Stimulated activated CD4-positive, alpha-beta T cell treated with anti-CD3 and anti-CD28 coated beads, Interleukin-1b, Interleukin-23, amount 100 ng/mL, for 48 hours (primary cell): Measurements from ENCODE around the gene EFS.
"Not testable (repeated sequence)": the region's sequence is repeated elsewhere in the genome, so short reads cannot be mapped to it uniquely, and the experiment has no call there.

Source experiments
- DNase-seq: peaks from one replicate; pipeline ENCODE4 v3.0.0-alpha.2; 2020

The EFS gene

DNA sequence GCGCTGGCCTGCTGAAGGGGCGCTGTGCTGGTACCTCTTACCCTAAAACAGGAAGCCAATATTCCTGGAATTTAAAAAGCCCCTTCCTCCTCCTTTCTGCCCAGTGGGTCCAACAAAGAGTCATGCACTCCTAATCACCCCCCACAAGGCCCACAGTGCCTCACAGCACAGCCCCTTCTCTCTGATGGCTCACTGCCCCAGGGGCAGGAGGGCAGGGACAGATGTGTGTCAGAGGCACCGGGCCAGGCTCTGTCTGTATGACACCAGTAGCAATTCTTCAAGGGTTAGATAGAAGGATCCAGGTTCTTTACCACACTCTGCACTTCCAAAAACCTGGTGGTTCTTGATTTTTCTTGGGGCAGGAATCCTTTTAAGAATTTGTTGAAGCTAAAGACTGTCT lies 34.2 kb upstream of the EFS start:
- DNase-seq, result no peak

GRCh38 chr14:23398348-23398747 lies 33.4 kb upstream of the EFS start:
- DNase-seq, result no peak

DNA sequence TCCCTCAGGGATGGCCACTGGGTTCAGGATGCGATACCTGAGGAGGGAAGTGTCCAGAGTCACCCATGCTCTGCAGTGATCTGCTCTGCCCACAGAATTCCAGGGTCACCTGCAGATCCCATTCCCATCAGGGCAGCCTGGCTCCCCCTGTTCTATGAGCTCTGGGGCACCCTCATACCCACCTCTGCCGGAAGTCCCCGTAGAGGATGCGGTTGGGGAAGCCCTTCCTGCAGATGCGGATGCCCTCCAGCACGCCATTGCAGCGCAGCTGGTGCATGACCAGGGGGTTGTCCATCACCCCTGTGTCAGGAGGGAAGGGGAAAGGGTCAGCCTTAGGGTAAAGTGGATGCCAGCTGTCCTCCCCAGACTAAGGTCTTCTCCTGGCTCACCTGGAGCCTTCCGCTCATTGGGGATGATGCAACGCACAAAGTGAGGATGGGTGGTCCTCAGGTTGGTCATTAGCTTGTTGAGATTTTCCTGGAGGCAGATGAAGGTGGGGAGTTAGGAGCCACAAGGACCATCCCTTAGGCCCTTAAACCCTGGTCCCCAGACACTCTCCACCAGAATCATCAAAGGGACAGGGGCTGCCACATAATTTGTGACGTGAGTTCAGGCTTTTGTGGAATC lies 31.9 kb upstream of the EFS start:
- DNase-seq, result no peak

- no peak for DNase-seq
Observed at GRCh38 chr14:23396126-23396525, 31.2 kb upstream of the EFS start.

DNA sequence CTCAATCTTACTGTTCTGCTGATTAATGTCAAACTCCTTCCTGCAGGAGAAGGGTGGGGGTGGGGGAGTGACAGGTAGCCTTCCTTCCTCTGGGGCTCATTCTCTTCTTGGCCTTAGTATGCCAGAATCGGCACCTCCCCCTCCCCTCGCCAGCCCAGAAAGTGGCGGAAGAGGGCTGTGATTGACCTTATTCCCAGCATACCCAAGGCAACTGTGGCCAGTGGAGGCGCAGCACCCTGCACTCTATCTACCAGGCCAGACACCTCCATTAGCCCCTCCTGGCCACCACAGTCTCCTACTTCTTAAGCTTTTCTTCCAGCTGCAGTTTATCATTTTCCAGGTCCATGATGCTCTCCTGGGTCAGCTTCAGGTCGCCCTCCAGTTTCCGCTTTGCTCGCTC lies 27.6 kb upstream of the EFS start:
- no peak for DNase-seq

GRCh38 chr14:23389871-23390270 lies 24.9 kb upstream of the EFS start:
- not testable (repeated sequence) for DNase-seq

DNA sequence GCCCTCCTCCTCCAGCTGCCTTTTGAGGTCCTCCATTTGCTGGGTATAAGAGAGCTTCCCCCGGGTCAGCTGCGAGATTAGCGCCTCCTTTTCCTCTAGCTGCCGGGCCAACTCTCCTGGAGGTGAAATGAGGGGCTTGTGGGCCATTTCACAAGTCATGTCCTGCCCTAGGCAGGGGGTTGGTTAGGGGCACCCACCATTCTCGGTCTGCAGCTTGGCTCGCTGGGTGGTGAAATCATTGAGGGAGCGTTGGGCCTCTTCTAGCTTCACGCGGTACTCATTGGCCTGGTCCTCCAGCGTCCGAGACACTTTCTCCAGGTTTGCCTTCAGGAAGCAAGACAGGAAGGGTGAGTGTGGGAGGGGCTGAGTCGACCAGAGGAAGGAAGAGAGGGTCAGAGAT lies 24.4 kb upstream of the EFS start:
- no peak for DNase-seq

DNA sequence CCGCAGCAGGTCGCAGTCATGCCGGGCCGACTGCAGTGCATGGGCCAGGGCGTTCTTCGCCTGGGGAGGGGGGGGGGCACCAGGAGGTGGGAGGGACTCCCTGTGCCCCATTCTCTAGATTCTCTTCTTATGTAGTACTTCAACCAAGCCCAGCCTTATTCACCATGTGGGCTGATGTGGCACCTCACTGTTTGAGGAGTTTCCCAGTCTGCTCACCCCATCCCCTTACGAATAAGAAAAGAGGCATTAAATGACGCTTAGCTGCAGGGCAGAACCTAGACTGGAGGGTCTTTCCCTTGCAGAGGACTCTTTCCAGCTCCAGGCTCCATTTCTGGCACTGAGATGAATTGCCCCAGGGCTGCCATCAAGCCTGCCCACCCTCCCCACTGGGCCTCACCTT lies 24.0 kb upstream of the EFS start:
- no peak for DNase-seq

DNA sequence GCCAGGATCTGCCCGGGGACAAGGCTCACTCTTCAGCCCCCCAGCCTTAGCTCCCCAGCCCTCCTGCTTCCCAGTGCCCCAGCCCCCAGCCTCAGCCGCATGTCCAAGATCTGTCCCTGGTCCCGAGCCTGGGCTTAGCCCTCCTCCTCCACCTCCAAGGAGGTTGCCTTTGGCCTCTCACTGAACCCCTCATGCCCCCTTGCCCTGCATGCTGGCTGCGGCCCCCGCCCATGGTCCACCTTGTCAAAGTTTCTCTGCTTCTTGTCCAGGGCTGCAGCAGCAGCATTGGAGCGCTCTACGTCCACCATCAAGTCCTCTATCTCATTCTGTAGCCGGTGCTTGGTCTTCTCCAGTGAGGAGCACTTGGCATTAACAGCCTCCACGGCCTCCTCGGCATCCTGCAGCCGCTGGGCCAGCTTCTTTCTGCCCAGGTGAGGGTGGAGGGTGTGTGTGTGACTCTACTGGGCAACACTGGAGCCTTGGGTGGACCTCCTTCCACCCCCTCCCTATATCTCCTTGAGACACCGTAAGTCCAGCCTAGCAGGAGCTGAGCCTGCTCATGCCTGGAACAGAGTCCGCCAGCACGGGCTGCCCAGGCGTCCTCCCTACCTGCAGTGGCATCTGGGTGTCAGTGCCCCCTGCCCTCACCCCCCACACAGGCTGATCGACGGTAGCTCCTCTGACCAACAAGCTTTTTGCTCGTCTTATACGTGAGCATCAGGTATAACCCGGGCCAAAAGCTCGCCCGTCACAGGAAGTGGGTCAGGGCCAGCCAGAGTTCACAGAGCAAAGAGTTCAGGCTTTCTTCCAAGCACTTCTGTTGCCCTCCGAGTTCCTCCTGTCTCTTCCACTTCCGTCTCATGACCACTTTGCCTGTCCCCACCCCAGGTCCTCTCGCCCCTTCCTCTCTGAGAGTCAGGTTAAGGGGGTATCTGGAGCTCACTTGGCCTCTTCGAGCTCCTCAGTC lies 23.2 kb upstream of the EFS start:
- no peak for DNase-seq

DNA sequence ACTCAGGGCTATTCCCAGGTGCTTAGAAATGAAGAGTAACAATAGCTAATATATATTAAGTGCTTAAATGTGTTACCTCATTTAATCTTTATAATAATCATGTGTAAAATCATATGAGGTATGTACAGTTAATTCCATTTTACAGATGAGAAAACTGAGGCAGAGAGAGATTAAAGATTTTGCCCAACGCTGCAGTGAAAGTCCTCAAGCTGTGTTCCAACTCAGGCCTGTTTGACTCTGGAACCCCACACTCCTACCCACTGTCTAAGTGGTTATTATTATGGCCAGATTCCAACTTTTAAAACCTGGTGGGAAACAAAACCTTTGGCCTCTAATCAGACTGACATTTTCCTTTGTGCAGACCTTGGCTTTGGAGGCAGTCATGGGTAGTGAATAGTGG lies 22.0 kb upstream of the EFS start:
- DNase-seq, result no peak

DNA sequence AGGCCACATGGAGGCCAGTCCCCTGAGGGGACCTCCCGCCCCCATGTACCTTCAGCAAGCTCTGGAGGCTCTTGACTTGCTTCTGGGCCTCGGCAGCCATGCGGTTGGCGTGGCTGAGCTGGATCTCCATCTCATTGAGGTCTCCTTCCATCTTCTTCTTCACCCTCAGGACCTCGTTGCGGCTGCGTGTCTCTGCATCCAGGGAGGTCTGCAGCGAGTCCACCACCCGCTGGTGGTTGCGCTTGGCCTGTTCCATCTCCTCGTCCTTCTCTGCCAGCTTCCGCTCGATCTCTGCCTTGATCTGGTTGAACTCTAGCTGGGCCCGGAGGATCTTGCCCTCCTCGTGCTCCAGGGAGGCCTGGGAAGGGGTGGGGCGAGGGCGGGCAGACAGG lies 21.3 kb upstream of the EFS start:
- not testable (repeated sequence) for DNase-seq

DNA sequence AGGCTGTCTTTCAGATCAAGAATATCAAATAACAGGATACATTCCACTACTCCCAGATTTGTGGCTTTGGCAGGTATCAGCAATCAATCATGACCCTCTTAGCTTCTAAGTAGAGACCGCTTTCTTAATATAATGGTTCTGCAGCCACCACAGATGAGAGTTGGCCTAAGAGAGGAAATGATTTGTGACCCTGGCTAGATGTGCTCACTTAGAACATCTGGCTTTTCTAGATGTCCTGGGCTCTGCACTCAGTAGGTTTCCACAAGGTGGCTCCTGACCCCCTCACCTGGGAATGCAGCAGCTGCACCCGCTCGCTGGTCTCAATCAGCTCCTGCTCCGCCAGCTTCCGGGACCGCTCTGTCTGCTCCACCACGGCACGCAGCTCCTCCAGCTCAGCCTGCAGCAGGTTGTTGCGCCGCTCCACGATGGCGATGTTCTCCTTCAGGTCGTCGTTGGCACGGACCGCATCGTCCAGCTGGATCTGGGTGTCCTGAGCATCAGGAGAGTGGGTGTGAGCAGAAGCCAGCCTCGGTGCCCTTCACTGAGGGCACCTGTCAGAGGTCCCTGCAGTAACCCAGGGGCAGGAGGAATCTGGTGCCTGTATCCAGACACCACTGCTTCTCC lies 20.8 kb upstream of the EFS start:
- DNase-seq, result no peak

GRCh38 chr14:23385244-23385641 lies 20.3 kb upstream of the EFS start:
- DNase-seq, result no peak

DNA sequence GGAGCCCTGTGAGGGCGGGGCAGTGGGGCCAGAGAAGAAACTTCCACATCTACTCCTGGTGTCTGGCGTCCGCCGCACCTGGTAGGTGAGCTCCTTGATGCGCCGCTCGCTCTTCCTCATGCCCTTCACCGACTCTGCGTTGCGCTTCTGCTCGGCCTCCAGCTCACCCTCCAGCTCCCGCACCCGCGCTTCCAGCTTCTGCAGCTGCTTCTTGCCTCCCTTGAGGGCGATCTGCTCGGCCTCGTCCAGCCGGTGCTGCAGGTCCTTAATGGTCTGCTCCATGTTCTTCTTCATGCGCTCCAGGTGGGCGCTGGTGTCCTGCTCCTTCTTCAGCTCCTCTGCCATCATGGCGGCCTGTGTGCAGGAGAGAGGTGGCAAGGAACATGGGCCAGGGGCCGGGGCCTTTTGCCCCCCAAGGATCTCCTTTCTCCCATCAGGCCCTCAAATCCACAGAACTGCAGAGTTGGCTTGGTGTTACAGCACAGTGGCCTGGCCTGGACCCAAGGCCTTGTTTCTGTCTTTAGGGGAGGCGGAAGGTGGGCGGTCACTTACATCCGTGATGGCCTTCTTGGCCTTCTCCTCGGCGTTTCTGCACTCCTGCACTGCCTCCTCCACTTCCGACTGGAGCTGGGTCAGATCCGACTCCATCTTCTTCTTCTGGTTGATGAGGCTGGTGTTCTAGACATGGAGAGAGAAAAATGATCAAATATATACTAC lies 19.6 kb upstream of the EFS start:
- no peak for DNase-seq

GRCh38 chr14:23382731-23383440 lies 17.9 kb upstream of the EFS start:
- DNase-seq, result no peak

DNA sequence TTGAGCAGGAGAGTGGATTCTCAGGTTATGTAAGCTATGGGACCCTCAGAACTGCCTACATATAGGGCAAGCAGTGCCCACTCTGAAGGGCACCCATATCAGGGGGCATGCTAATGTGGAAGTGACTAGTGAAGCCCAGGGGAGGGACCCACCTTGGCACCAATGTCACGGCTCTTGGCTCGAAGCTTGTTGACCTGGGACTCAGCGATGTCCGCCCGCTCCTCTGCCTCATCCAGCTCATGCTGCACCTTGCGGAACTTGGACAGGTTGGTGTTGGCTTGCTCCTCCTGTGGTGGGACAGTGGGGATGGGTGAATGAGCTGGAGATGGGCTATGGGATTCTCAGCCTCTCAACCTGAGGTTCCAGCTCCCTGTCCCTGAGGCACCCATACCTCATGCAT lies 17.3 kb upstream of the EFS start:
- DNase-seq, result no peak

- no peak for DNase-seq
Observed at GRCh38 chr14:23381871-23382270, 16.9 kb upstream of the EFS start.

DNA sequence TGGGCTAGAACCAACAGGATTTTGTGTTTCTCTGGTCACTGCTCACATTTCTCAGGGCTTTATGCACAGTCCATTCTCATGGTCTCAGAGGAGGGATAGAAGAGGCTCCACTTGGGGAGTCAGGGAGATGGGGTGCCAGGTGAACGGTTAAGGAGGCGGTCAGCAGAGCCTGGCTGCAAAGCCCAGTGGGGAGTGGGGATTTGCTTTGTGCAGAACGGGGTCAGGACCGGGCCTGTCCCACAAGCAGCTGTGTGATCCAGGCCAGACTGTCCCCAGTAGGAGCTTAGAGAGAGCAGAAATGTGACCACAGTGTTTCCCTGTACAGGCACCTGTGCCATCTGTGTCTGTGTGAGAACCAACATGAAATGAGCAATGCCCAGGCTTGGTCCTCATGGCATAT lies 16.0 kb upstream of the EFS start:
- no peak for DNase-seq

DNA sequence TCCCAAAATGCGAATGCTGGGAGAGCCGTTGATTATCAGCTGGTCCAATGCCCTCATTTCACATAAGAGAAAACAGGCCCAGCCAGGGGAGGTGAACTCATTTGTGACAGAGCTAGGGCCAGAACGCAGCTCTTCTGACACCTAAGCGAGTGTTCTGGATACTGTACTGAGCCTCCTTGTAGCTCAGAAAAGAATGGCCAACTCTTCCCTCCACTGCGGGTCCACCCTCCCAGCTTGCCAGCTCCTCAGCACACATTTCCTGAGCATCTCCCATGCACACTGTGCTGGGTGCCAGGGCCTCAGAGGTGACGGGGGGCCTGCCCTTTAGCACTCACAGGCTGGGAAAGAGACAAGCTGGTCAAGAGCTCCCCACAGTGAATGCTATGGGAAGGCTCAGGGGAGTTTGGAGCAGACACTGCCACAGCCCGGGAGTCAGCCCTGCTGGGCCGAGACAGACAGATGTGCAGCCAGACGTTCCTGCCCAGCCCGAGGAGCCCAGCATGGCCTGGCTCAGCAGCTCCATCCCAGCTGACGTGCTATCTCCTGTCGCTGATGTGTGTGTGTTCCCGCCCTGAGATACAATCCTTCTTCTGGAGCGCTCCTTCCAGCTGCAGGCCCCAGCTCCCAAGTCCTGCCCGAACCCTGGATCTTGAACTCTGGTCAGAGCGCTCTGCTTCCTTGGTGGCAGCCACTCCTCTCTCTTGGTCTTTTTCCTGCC lies 15.4 kb upstream of the EFS start:
- no peak for DNase-seq

GRCh38 chr14:23379366-23380196 lies 14.6 kb upstream of the EFS start:
- DNase-seq, result peak; percentile 55

DNA sequence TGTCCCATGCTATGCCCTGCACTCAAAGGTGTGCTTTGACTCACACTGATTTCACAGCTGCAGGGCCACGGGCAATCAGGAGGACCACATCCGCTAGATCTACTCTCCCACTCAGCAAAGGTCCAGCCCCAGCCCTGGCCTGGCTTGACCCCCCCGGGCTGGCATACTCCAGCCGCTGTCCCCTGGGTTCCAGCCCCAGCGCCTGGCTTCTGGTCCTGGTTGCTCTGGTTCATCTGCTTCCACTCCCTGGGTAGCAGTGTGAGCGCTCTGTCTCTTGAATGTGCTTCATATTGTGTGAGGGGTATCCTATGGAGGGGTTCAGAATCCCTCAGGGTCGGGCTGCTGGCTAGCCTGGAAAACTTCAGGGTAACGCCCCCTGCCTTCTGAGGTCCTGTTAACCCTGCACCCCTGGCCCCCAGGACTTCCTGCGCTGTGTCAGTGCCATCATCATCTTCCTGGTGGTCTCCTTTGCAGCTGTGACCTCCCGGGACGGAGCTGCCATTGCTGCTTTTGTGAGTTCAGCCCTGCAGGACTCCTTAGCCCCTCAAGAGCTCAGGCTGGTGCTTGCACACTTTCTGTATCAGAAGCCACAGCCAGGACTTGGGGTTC lies 13.7 kb upstream of the EFS start:
- DNase-seq, result no peak
